ENCODE data around the gene SNRNP48.

SNRNP48 gene

GRCh38 chr6:7633361-7633760 lies 43.4 kb downstream of the SNRNP48 start:
- TF ChIP-seq TAF1 (IDR thresholded peaks at IDR 0.05; ENCODE audit: borderline replicate concordance, low read depth, low read length) (no peak), POLR2A (IDR thresholded peaks at IDR 0.05; ENCODE audit: low read depth, low read length) (no peak), POLR2AphosphoS5 (IDR thresholded peaks at IDR 0.05; ENCODE audit: low read depth, low read length) (no peak)
- DNase-seq (ENCODE audit: insufficient read length), result no peak
- FAIRE-seq, result no peak

- FAIRE-seq, result no peak
These were observed 46.2 kb downstream of the SNRNP48 start for GRCh38 chr6:7636151-7636550.

GRCh38 chr6:7637533-7637932 lies 47.5 kb downstream of the SNRNP48 start:
- TF ChIP-seq TAF1 (IDR thresholded peaks at IDR 0.05; ENCODE audit: borderline replicate concordance, low read depth, low read length) (no peak), POLR2AphosphoS5 (IDR thresholded peaks at IDR 0.05; ENCODE audit: low read depth, low read length) (no peak), POLR2A (IDR thresholded peaks at IDR 0.05; ENCODE audit: low read depth, low read length) (no peak)
- DNase-seq (ENCODE audit: insufficient read length) (no peak), FAIRE-seq (no peak)

More at GRCh38 chr6:7636151-7636550, 46.2 kb downstream of the SNRNP48 start:
- no peak for TF ChIP-seq TAF1 (IDR thresholded peaks at IDR 0.05; ENCODE audit: borderline replicate concordance, low read depth, low read length)
- no peak for TF ChIP-seq POLR2A (IDR thresholded peaks at IDR 0.05; ENCODE audit: low read depth, low read length)
- no peak for TF ChIP-seq POLR2AphosphoS5 (IDR thresholded peaks at IDR 0.05; ENCODE audit: low read depth, low read length)
- DNase-seq (ENCODE audit: insufficient read length), result no peak

- FAIRE-seq (no peak), DNase-seq (ENCODE audit: insufficient read length) (no peak)
- TF ChIP-seq TAF1 (IDR thresholded peaks at IDR 0.05; ENCODE audit: borderline replicate concordance, low read depth, low read length), result no peak
- no peak for TF ChIP-seq POLR2A (IDR thresholded peaks at IDR 0.05; ENCODE audit: low read depth, low read length)
- no peak for TF ChIP-seq POLR2AphosphoS5 (IDR thresholded peaks at IDR 0.05; ENCODE audit: low read depth, low read length)
These were observed 49.4 kb downstream of the SNRNP48 start for GRCh38 chr6:7639427-7639826.

GRCh38 chr6:7640016-7640415 lies 50.0 kb downstream of the SNRNP48 start:
- TF ChIP-seq TAF1 (IDR thresholded peaks at IDR 0.05; ENCODE audit: borderline replicate concordance, low read depth, low read length), result no peak
- no peak for TF ChIP-seq POLR2A (IDR thresholded peaks at IDR 0.05; ENCODE audit: low read depth, low read length)
- no peak for TF ChIP-seq POLR2AphosphoS5 (IDR thresholded peaks at IDR 0.05; ENCODE audit: low read depth, low read length)
- no peak for FAIRE-seq

GRCh38 chr6:7640607-7641577 lies 50.9 kb downstream of the SNRNP48 start:
- TF ChIP-seq TAF1 (IDR thresholded peaks at IDR 0.05; ENCODE audit: borderline replicate concordance, low read depth, low read length) (no peak), POLR2A (IDR thresholded peaks at IDR 0.05; ENCODE audit: low read depth, low read length) (no peak), POLR2AphosphoS5 (IDR thresholded peaks at IDR 0.05; ENCODE audit: low read depth, low read length) (no peak)
- DNase-seq (ENCODE audit: insufficient read length), result no peak
- FAIRE-seq, result no peak

More at GRCh38 chr6:7640016-7640415, 50.0 kb downstream of the SNRNP48 start:
- no peak for DNase-seq (ENCODE audit: insufficient read length)

- TF ChIP-seq TAF1 (IDR thresholded peaks at IDR 0.05; ENCODE audit: borderline replicate concordance, low read depth, low read length) (no peak), POLR2A (IDR thresholded peaks at IDR 0.05; ENCODE audit: low read depth, low read length) (no peak)
- DNase-seq (ENCODE audit: insufficient read length), result no peak
- no peak for FAIRE-seq
These were observed 52.8 kb downstream of the SNRNP48 start for GRCh38 chr6:7642791-7643190.

GRCh38 chr6:7644417-7644816 lies 54.4 kb downstream of the SNRNP48 start:
- FAIRE-seq, result no peak
- DNase-seq (ENCODE audit: insufficient read length), result no peak
- TF ChIP-seq POLR2A (IDR thresholded peaks at IDR 0.05; ENCODE audit: low read depth, low read length) (no peak), TAF1 (IDR thresholded peaks at IDR 0.05; ENCODE audit: borderline replicate concordance, low read depth, low read length) (no peak), POLR2AphosphoS5 (IDR thresholded peaks at IDR 0.05; ENCODE audit: low read depth, low read length) (no peak)

GRCh38 chr6:7646394-7646793 lies 56.4 kb downstream of the SNRNP48 start:
- DNase-seq (ENCODE audit: insufficient read length) (no peak), FAIRE-seq (no peak)
- TF ChIP-seq POLR2A (IDR thresholded peaks at IDR 0.05; ENCODE audit: low read depth, low read length), result no peak
- TF ChIP-seq POLR2AphosphoS5 (IDR thresholded peaks at IDR 0.05; ENCODE audit: low read depth, low read length), result no peak
- TF ChIP-seq TAF1 (IDR thresholded peaks at IDR 0.05; ENCODE audit: borderline replicate concordance, low read depth, low read length), result no peak

- TF ChIP-seq TAF1 (IDR thresholded peaks at IDR 0.05; ENCODE audit: borderline replicate concordance, low read depth, low read length) (no peak), POLR2A (IDR thresholded peaks at IDR 0.05; ENCODE audit: low read depth, low read length) (no peak), POLR2AphosphoS5 (IDR thresholded peaks at IDR 0.05; ENCODE audit: low read depth, low read length) (no peak)
- DNase-seq (ENCODE audit: insufficient read length) (peak; percentile 9), FAIRE-seq (no peak)
These were observed 57.5 kb downstream of the SNRNP48 start for GRCh38 chr6:7647504-7647903.

GRCh38 chr6:7649037-7649810 lies 59.2 kb downstream of the SNRNP48 start:
- DNase-seq (ENCODE audit: insufficient read length) (no peak), FAIRE-seq (no peak)
- TF ChIP-seq TAF1 (IDR thresholded peaks at IDR 0.05; ENCODE audit: borderline replicate concordance, low read depth, low read length) (no peak), POLR2A (IDR thresholded peaks at IDR 0.05; ENCODE audit: low read depth, low read length) (no peak), POLR2AphosphoS5 (IDR thresholded peaks at IDR 0.05; ENCODE audit: low read depth, low read length) (no peak)

All from GM12892 (cell line).